ENCODE results near the gene RIT2.

The RIT2 gene

DNA sequence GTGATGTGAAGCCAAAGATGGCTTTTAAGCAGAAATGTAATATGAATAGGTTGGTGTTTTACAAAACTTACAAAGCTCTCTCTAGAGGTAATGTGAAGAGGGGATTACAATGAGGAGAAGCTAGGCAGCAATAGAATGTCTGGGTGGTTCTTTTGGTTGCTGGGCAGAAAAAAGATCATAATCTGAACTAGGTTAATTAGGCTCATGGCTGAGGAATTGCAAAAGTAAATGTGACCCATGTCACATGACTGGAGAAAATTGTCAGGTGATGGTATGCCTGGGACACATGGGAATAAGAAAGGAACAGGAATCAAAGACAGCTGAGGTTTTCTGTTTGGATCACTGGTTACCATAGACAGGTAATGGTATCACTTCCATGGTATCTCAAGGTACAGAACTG lies 7.5 kb upstream of the RIT2 start:
- TF ChIP-seq, protein P1, sequence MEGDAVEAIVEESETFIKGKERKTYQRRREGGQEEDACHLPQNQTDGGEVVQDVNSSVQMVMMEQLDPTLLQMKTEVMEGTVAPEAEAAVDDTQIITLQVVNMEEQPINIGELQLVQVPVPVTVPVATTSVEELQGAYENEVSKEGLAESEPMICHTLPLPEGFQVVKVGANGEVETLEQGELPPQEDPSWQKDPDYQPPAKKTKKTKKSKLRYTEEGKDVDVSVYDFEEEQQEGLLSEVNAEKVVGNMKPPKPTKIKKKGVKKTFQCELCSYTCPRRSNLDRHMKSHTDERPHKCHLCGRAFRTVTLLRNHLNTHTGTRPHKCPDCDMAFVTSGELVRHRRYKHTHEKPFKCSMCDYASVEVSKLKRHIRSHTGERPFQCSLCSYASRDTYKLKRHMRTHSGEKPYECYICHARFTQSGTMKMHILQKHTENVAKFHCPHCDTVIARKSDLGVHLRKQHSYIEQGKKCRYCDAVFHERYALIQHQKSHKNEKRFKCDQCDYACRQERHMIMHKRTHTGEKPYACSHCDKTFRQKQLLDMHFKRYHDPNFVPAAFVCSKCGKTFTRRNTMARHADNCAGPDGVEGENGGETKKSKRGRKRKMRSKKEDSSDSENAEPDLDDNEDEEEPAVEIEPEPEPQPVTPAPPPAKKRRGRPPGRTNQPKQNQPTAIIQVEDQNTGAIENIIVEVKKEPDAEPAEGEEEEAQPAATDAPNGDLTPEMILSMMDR (conservative IDR thresholded peaks at IDR 0.05; ENCODE audit: low read length): no peak
- no peak overlapping the region for H3K4me3 ChIP-seq (ENCODE audit: low read length)
- DNase-seq (ENCODE audit: low read depth): no peak

GRCh38 chr18:43116699-43117294 lies 1.3 kb upstream of the RIT2 start:
- DNase-seq (ENCODE audit: low read depth): no peak
- TF ChIP-seq, protein P1 (conservative IDR thresholded peaks at IDR 0.05; ENCODE audit: low read length): no peak
- no peak overlapping the region for H3K4me3 ChIP-seq (ENCODE audit: low read length)

DNA sequence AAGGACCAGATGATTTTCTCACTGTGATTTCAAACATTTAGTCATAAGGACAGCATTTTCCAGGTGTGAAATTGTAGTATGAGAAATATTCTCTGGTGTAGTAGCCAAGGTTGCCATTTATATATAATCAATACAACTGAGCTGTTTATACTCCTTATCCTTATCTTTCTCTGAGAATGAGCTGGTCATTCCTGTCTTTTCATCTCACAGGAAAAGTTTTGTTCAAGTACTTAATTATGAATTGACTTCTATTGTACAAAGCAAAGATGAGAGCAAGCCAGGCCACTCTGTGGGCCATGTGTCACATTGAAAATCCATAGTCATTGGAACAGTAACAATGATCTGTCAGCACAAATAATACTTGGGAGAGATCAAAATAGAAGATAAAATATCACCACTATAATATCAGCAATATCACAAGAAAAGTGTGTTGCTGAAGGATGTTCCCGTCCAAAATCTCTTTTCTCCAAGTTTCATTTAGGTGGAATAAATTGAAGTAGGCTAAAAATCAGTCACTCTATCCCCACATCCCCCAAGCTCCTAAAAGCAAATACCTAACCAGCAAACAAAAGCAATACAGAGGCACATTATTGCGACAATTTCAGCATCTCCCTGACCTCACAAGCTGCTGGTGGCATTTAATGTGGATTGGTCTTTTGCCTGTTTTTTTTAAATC lies 2.1 kb downstream of the RIT2 start:
- no peak for DNase-seq (ENCODE audit: low read depth)
- no peak overlapping the region for H3K4me3 ChIP-seq (ENCODE audit: low read length)
- TF ChIP-seq, protein P1 (conservative IDR thresholded peaks at IDR 0.05; ENCODE audit: low read length): no peak

DNA sequence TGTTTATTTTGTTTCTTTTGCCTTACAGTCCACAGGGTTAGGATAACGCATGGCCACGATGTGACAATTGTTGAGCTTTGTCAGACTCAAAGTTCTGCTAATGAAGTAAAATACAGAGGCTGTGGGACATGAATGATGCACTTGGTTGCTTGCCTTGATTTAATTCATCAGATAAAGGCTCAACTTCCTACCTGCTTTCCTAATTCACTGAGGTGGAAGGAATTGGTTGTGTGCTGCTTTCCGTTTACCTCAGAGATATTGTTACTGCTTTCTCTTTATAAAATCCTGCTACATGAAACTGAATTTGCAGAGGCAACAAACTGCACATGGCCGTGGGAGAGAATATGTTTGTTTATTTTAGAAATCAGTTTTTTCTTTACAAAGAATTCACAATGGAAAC lies 6.6 kb downstream of the RIT2 start:
- no peak for DNase-seq (ENCODE audit: low read depth)
- H3K4me3 ChIP-seq (ENCODE audit: low read length): no peak overlapping the region
- TF ChIP-seq, protein P1 (conservative IDR thresholded peaks at IDR 0.05; ENCODE audit: low read length): no peak

GRCh38 chr18:43108469-43108868 lies 7.0 kb downstream of the RIT2 start:
- TF ChIP-seq, protein P1 (conservative IDR thresholded peaks at IDR 0.05; ENCODE audit: low read length): no peak
- no peak overlapping the region for H3K4me3 ChIP-seq (ENCODE audit: low read length)
- DNase-seq (ENCODE audit: low read depth): no peak

DNA sequence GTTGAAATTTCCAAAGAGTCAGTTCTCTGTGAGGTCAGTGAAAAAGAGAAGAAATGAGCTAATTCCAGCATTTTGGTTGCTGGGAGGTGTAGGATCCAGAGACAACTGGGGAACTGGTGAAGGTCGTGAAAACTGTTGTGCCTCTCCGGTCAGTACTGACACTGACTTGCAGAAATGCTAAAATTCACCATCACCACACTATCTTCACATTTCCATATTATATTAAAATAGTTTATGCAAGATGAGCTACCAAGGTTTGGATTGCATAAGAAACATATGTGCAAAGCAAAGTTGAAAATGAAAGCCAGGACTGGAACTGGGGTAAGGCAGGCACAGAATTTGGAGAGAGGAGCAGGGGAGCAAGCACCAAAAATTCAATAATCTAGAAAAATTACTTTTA lies 21.8 kb downstream of the RIT2 start:
- TF ChIP-seq, protein P1 (conservative IDR thresholded peaks at IDR 0.05; ENCODE audit: low read length): no peak
- DNase-seq (ENCODE audit: low read depth): no peak
- H3K4me3 ChIP-seq (ENCODE audit: low read length): no peak overlapping the region

DNA sequence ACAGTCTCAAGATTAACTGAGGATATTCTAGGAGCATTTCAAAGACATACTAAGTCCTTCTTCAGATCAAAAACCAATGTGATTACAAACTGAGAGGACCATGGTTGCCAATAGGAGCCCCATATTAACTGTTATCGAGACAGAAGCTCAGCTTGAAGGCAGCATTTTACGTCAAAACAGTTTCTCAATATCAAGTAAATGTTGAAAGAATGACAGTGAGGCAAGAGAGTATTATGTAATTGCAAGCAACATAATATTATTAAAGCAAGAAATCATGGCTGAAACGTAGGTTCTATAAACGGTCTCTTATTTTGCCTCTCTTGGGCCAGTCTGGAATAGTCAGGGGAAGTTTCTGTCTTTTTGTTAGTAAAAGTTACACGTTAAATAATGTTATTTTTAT lies 22.9 kb downstream of the RIT2 start:
- TF ChIP-seq, protein P1 (conservative IDR thresholded peaks at IDR 0.05; ENCODE audit: low read length): no peak
- no peak for DNase-seq (ENCODE audit: low read depth)
- H3K4me3 ChIP-seq (ENCODE audit: low read length): no peak overlapping the region

Measured in AG10803 (cell line).